Calu3 (cell line): Measurements from ENCODE around the gene CNTNAP4. TPM values are rescaled to one million over a fixed set of nuclear protein-coding genes. Genes with fewer than 3 reads are reported as not detected.

ENCODE experiments used
- BruUV-seq: library from RNA; stranded (reverse); fragments of 400-500 nt; replicated peaks from 2 replicates; lab custom pipeline; 2021; lab: Mats Ljungman, UMichigan
- CTCF ChIA-PET: fragments of 300-600 bp; sonication (Branson Sonifier 250); formaldehyde crosslinking; loops from one replicate; lab custom pipeline; 2022; ENCODE audit warnings: antibody characterized with exemption; lab: Charles Lee
- DNase-seq: peaks from one replicate; pipeline ENCODE4 v3.0.0; 2022
- H3K27ac Mint-ChIP-seq: one replicate; pipeline ENCODE4 v1.8.0; 2022; ENCODE audit warnings: mixed read lengths; ENCODE audit not compliant: unreplicated experiment
- H3K27me3 Mint-ChIP-seq: one replicate; pipeline ENCODE4 v1.8.0; 2022; ENCODE audit warnings: mixed read lengths; ENCODE audit not compliant: unreplicated experiment
- H3K36me3 Mint-ChIP-seq: one replicate; pipeline ENCODE4 v1.8.0; 2022; ENCODE audit warnings: mild to moderate bottlenecking, moderate library complexity, mixed read lengths; ENCODE audit not compliant: insufficient read depth, unreplicated experiment
- H3K4me1 Mint-ChIP-seq: one replicate; pipeline ENCODE4 v1.8.0; 2022; ENCODE audit warnings: mild to moderate bottlenecking, low read depth, mixed read lengths; ENCODE audit not compliant: unreplicated experiment
- H3K4me3 Mint-ChIP-seq: one replicate; pipeline ENCODE4 v1.8.0; 2022; ENCODE audit warnings: mild to moderate bottlenecking, low read depth, moderate library complexity, mixed read lengths; ENCODE audit not compliant: unreplicated experiment
- H3K9me3 Mint-ChIP-seq: one replicate; pipeline ENCODE4 v1.8.0; 2022; ENCODE audit warnings: low read depth, mixed read lengths; ENCODE audit not compliant: unreplicated experiment
- intact Hi-C: fragments of 100-400 bp; cut with micrococcal nuclease; formaldehyde crosslinking; loops from one replicate; pipeline ENCODE4 v1.10.0; 2022; ENCODE audit not compliant: unreplicated experiment
- total RNA-seq: library from RNA; stranded (reverse); gene quantifications from 2 replicates; pipeline ENCODE4 v1.2.3, GENCODE V29; 2022
- TF ChIP-seq, protein P1 (sequence below): fragments of 200-600 bp; IDR thresholded peaks from one replicate; pipeline ENCODE4 v1.8.0; 2022; ENCODE audit warnings: antibody characterized with exemption; ENCODE audit not compliant: unreplicated experiment

The CNTNAP4 gene
- total RNA-seq, 1 experiment from 2014 or later = not detected

DNA sequence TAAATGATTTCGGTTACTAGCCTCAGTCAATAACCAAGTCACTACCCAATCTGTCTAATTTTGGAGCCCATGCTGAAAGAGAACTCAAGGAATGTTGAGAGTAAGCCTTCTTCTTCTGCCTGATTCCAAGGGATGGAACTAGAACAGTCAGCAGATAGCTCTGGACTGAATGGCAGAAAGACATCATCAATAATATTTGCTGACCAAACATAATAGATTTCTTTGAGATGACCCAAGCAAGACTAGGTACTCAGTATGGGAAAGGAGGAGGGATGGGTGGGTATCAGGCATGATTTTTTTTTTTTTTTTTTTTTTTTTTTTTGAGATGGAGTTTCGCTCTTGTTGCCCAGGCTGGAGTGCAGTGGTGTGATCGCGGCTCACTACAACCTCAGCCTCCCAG is 330.1 kb downstream of the CNTNAP4 start:
- no TSS peak for BruUV-seq
- Mint-ChIP-seq H3K27me3 (no peaks in the 10 kb centered on the region), H3K4me3 (no peak overlapping the region), H3K9me3 (no peaks in the 10 kb centered on the region), H3K4me1 (no peaks in the 10 kb centered on the region), H3K27ac (no peak overlapping the region), H3K36me3 (no peaks in the 10 kb centered on the region)
- CTCF ChIA-PET = interaction anchor here (0.6 kb wide), 1 partner anchor 38 kb away, joined by 3 read pairs; no protein-coding TSS in a partner anchor
- DNase-seq = no peak
- TF ChIP-seq, protein P1, sequence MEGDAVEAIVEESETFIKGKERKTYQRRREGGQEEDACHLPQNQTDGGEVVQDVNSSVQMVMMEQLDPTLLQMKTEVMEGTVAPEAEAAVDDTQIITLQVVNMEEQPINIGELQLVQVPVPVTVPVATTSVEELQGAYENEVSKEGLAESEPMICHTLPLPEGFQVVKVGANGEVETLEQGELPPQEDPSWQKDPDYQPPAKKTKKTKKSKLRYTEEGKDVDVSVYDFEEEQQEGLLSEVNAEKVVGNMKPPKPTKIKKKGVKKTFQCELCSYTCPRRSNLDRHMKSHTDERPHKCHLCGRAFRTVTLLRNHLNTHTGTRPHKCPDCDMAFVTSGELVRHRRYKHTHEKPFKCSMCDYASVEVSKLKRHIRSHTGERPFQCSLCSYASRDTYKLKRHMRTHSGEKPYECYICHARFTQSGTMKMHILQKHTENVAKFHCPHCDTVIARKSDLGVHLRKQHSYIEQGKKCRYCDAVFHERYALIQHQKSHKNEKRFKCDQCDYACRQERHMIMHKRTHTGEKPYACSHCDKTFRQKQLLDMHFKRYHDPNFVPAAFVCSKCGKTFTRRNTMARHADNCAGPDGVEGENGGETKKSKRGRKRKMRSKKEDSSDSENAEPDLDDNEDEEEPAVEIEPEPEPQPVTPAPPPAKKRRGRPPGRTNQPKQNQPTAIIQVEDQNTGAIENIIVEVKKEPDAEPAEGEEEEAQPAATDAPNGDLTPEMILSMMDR = no peak
- intact Hi-C loops = no loop called here
